NOMO-1 treated with DMSO at 0.1 percent for 48 hours (cell line): ENCODE results near the gene BBS5.
"Not testable (repeated sequence)": the region's sequence is repeated elsewhere in the genome, so short reads cannot be mapped to it uniquely, and the experiment has no call there.

ENCODE experiments used
- DNase-seq: peaks from one replicate; lab custom pipeline; 2025; ENCODE audit not compliant: unreplicated experiment; lab: John Stamatoyannopoulos, UW

BBS5 gene

GRCh38 chr2:169479257-169480078 lies at the start of gene BBS5:
TSS of gene BBS5 (plus strand) at chr2:169479494. CDS start at chr2:169479554, 60 bp downstream.
- DNase-seq, result peak; percentile 75

- DNase-seq, result not testable (repeated sequence)
Observed at GRCh38 chr2:169431772-169432171, 47.5 kb upstream of the BBS5 start.

GRCh38 chr2:169434236-169434635 lies 45.1 kb upstream of the BBS5 start:
- not testable (repeated sequence) for DNase-seq

GRCh38 chr2:169438466-169439072 lies 40.7 kb upstream of the BBS5 start:
- no peak for DNase-seq

GRCh38 chr2:169439900-169440299 lies 39.4 kb upstream of the BBS5 start:
- DNase-seq, result no peak

- DNase-seq, result no peak
Observed at GRCh38 chr2:169446452-169446851, 32.8 kb upstream of the BBS5 start.

- no peak for DNase-seq
Observed at GRCh38 chr2:169448316-169448715, 31.0 kb upstream of the BBS5 start.

- DNase-seq, result no peak
Observed at GRCh38 chr2:169448865-169449264, 30.4 kb upstream of the BBS5 start.

- DNase-seq, result peak; percentile 27
Observed at GRCh38 chr2:169452080-169452479, 27.2 kb upstream of the BBS5 start.

- not testable (repeated sequence) for DNase-seq
Observed at GRCh38 chr2:169453044-169453443, 26.2 kb upstream of the BBS5 start.

- no peak for DNase-seq
Observed at GRCh38 chr2:169461143-169461542, 18.2 kb upstream of the BBS5 start.

- no peak for DNase-seq
Observed at GRCh38 chr2:169462896-169463695, 16.2 kb upstream of the BBS5 start.

- DNase-seq, result no peak
Observed at GRCh38 chr2:169464466-169464865, 14.8 kb upstream of the BBS5 start.

- peak; percentile 64 for DNase-seq
Observed at GRCh38 chr2:169464882-169465281, 14.4 kb upstream of the BBS5 start.

GRCh38 chr2:169468841-169469240 lies 10.5 kb upstream of the BBS5 start:
- DNase-seq, result peak; percentile 25

GRCh38 chr2:169469952-169470572 lies 9.2 kb upstream of the BBS5 start:
- no peak for DNase-seq

GRCh38 chr2:169472249-169472648 lies 7.0 kb upstream of the BBS5 start:
- no peak for DNase-seq

GRCh38 chr2:169476459-169476858 lies 2.8 kb upstream of the BBS5 start:
- no peak for DNase-seq

GRCh38 chr2:169478339-169478738 lies 955 bp upstream of the BBS5 start:
- DNase-seq, result no peak

- DNase-seq, result no peak
Observed at GRCh38 chr2:169478745-169479256, 493 bp upstream of the BBS5 start.

- no peak for DNase-seq
Observed at GRCh38 chr2:169480079-169480465, 778 bp downstream of the BBS5 start.
